Stimulated activated CD4-positive, alpha-beta T cell treated with anti-CD3 and anti-CD28 coated beads, Interleukin-12 subunit alpha, Interleukin-12 subunit beta, amount 100 ng/mL, for 48 hours (primary cell): ENCODE results near the gene TRAPPC4.
"Not testable (repeated sequence)": the region's sequence is repeated elsewhere in the genome, so short reads cannot be mapped to it uniquely, and the experiment has no call there.

Experiments used
- DNase-seq, 3 donors: peaks; one replicate each; pipeline ENCODE4 v3.0.0-alpha.2; 2020; ENCODE audit warnings: low read depth in 2 of 3, low spot score in 1 of 3

The TRAPPC4 gene

GRCh38 chr11:119018074-119018938 is at the start of gene TRAPPC4, which contains the start of gene RPS25:
TSS of gene TRAPPC4 (plus strand) at chr11:119018766. CDS start at chr11:119018796, 30 bp downstream.
TSS of gene RPS25 (minus strand) at chr11:119018343. CDS start at chr11:119018284, 59 bp downstream.
- peak; percentile 85 to 92 (median 92) for DNase-seq

- not testable (repeated sequence) for DNase-seq
Measured at GRCh38 chr11:118969508-118969907, 49.1 kb upstream of the TRAPPC4 start.

GRCh38 chr11:118971646-118972045 is 46.9 kb upstream of the TRAPPC4 start, which contains the start of gene FOXR1:
TSS of gene FOXR1 (plus strand) at chr11:118971761. CDS start at chr11:118971932, 171 bp downstream.
- DNase-seq = no peak

- no peak for DNase-seq
Measured at GRCh38 chr11:118973985-118974384, 44.6 kb upstream of the TRAPPC4 start.

- no peak for DNase-seq
Measured at GRCh38 chr11:118975771-118976709, 42.5 kb upstream of the TRAPPC4 start.

GRCh38 chr11:118979434-118979833 is 39.1 kb upstream of the TRAPPC4 start:
- no peak for DNase-seq

- DNase-seq = no peak
Measured at GRCh38 chr11:118980191-118980881, 38.2 kb upstream of the TRAPPC4 start.

GRCh38 chr11:118984337-118984736 is 34.2 kb upstream of the TRAPPC4 start:
- not testable (repeated sequence) for DNase-seq

GRCh38 chr11:118984825-118985224 is 33.7 kb upstream of the TRAPPC4 start:
- DNase-seq = no peak

- no peak for DNase-seq
Measured at GRCh38 chr11:118988280-118988679, 30.3 kb upstream of the TRAPPC4 start.

GRCh38 chr11:118991486-118992038 is 27.0 kb upstream of the TRAPPC4 start:
- not testable (repeated sequence) for DNase-seq

- DNase-seq = peak in 2 of 3 donors; percentile 32 to 35
Measured at GRCh38 chr11:118996926-118997626, 21.5 kb upstream of the TRAPPC4 start.

- peak; percentile 94 to 95 (median 94) for DNase-seq
Measured at GRCh38 chr11:118997627-118998387, 20.8 kb upstream of the TRAPPC4 start, which contains the start of gene CENATAC. TSS of gene CENATAC (plus strand) at chr11:118998138. CDS start at chr11:118998198, 60 bp downstream.

- no peak for DNase-seq
Measured at GRCh38 chr11:118998388-118998717, 20.2 kb upstream of the TRAPPC4 start.

GRCh38 chr11:118998822-118999221 is 19.7 kb upstream of the TRAPPC4 start:
- DNase-seq = no peak

- no peak for DNase-seq
Measured at GRCh38 chr11:119000906-119001305, 17.7 kb upstream of the TRAPPC4 start.

- no peak for DNase-seq
Measured at GRCh38 chr11:119006656-119007055, 11.9 kb upstream of the TRAPPC4 start.

- DNase-seq = no peak
Measured at GRCh38 chr11:119011476-119012053, 7.0 kb upstream of the TRAPPC4 start.
